Omental fat pad (tissue), 4 donors: ENCODE results near the gene CCDC127. TPM values are rescaled to one million over a fixed set of nuclear protein-coding genes. Genes with fewer than 3 reads are reported as not detected.

Experiments
- ATAC-seq: fragments of 150-250 bp; one replicate; pipeline ENCODE4 v1.9.1; 2016; ENCODE audit warnings: mild to moderate bottlenecking, moderate library complexity; ENCODE audit not compliant: low FRiP score
- DNase-seq: peaks from one replicate; pipeline ENCODE4 v3.0.0-alpha.2; 2019; ENCODE audit warnings: low spot score
- CTCF ChIP-seq, 3 donors: fragments of 450-650 bp; IDR thresholded peaks; one replicate each; pipeline ENCODE4 v1.5.1; 2016 to 2017; ENCODE audit warnings: antibody characterized with exemption in 3 of 3, mild to moderate bottlenecking in 3 of 3, moderate library complexity in 2 of 3
- total RNA-seq, 4 donors: library from RNA; depleted of rRNA; stranded (reverse); fragments of >200 nt; gene quantifications; one replicate each; pipeline ENCODE4 v1.1.0, GENCODE V29; 2016

Gene CCDC127
- total RNA-seq, 4 donors from 2014 or later, result 4.7 to 10.6 (median 5.5) TPM

- ATAC-seq (no peak), DNase-seq (no peak)
- TF ChIP-seq CTCF (IDR thresholded peaks at IDR 0.05), result no peak
These were observed 4.1 kb downstream of the CCDC127 start for GRCh38 chr5:213803-214395.

GRCh38 chr5:208449-209114 lies 9.4 kb downstream of the CCDC127 start:
- no peak for TF ChIP-seq CTCF (IDR thresholded peaks at IDR 0.05)
- ATAC-seq (no peak), DNase-seq (no peak)

GRCh38 chr5:207599-207998 lies 10.4 kb downstream of the CCDC127 start:
- ATAC-seq, result no peak

GRCh38 chr5:206927-207536 lies 10.9 kb downstream of the CCDC127 start:
- no peak for DNase-seq
- no peak for TF ChIP-seq CTCF (IDR thresholded peaks at IDR 0.05)
- no peak for ATAC-seq

More at GRCh38 chr5:207599-207998, 10.4 kb downstream of the CCDC127 start:
- DNase-seq, result no peak
- TF ChIP-seq CTCF (IDR thresholded peaks at IDR 0.05), result no peak

- DNase-seq, result no peak
- ATAC-seq, result no peak
- no peak for TF ChIP-seq CTCF (IDR thresholded peaks at IDR 0.05)
These were observed 11.5 kb downstream of the CCDC127 start for GRCh38 chr5:206406-206805.

GRCh38 chr5:204966-205670 lies 12.8 kb downstream of the CCDC127 start:
- no peak for ATAC-seq
- TF ChIP-seq CTCF (IDR thresholded peaks at IDR 0.05), result no peak
- DNase-seq, result no peak
